ENCODE results near the gene GEMIN7. TPM values are rescaled to one million over a fixed set of nuclear protein-coding genes. Genes with fewer than 3 reads are reported as not detected.

Gene GEMIN7
- total RNA-seq, 3 donors from 2014 or later, result 21.3 to 35.1 (median 22.1) TPM

DNA sequence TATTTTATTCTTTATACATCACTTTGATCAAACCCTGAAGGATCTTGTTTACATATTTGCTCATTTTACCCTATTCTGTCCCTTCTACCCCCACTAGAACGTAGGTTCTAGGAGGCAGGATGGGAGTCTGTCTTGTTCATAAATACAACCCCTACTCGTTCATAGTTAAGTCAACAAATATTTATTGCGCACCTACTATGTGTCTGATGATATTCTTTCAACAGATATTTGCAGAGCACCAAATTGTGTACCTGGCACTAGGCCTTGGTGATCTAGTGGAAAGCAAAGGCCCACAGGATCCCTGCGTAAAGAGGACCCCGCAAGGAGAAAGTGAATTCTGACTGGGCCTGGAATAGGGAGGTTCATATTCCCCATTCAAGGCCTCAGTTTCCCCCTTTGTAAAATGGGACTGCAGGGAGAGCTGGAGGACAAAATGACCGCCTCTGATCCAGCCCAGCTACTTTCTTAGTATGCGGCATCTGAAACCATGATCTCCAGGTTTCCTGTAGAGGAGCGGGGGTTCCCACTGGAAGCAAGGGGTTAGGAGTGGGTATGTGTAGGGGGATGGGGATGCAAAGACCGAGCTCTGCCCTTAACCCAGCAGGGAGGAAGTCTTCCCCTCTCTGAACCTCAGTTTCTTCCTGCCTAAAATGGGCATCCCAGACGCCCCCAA, 534 bp upstream of the GEMIN7 start:
- intact Hi-C loops (cut with DNase I; ENCODE audit: low total_unique reads), result no loop called here
- TF ChIP-seq, protein P1, sequence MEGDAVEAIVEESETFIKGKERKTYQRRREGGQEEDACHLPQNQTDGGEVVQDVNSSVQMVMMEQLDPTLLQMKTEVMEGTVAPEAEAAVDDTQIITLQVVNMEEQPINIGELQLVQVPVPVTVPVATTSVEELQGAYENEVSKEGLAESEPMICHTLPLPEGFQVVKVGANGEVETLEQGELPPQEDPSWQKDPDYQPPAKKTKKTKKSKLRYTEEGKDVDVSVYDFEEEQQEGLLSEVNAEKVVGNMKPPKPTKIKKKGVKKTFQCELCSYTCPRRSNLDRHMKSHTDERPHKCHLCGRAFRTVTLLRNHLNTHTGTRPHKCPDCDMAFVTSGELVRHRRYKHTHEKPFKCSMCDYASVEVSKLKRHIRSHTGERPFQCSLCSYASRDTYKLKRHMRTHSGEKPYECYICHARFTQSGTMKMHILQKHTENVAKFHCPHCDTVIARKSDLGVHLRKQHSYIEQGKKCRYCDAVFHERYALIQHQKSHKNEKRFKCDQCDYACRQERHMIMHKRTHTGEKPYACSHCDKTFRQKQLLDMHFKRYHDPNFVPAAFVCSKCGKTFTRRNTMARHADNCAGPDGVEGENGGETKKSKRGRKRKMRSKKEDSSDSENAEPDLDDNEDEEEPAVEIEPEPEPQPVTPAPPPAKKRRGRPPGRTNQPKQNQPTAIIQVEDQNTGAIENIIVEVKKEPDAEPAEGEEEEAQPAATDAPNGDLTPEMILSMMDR (IDR thresholded peaks at IDR 0.05), result no peak
- TF ChIP-seq POLR2A (IDR thresholded peaks at IDR 0.05), result no peak
- no peak for TF ChIP-seq POLR2AphosphoS5 (IDR thresholded peaks at IDR 0.05)
- no peaks in the 10 kb centered on the region for H3K9me3 ChIP-seq
- H3K4me1 ChIP-seq, result peaks cover 0 to 5% of the 10 kb centered on the region in 2 donors
- DNase-seq (ENCODE audit: low spot score in 2 of 2), result no peak
- H3K27me3 ChIP-seq, result no peaks in the 10 kb centered on the region
- H3K4me3 ChIP-seq, result peak overlapping the region; percentile 76 to 91 (median 77)
- H3K36me3 ChIP-seq, result no peaks in the 10 kb centered on the region
- peak overlapping the region; percentile 57 to 78 for H3K27ac ChIP-seq

DNA sequence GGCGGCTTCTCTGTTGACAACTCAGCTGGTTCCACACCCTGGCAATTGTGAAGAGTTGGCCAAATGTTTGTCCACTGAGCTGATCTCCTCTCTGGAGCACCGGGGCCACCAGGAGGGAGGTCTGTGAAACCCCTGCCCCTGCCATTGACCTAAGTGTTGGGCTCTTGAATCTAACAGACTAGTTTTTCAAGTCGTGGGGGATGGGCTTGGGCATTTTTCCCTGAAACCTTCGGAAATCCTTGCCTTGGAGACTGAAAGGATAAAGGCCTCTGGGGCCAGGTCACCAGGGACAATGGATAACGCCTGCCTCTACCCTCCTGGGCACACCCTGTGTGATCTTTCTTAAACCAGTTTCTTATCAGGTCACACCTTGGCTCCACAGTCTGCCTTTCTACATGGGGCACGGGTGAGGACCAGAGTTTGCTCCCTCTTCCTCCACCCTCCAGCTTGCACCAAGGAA, 881 bp downstream of the GEMIN7 start:
- peaks cover 0 to 5% of the 10 kb centered on the region in 2 donors for H3K4me1 ChIP-seq
- H3K9me3 ChIP-seq, result no peaks in the 10 kb centered on the region
- peak overlapping the region; percentile 57 to 78 for H3K27ac ChIP-seq
- TF ChIP-seq POLR2AphosphoS5 (IDR thresholded peaks at IDR 0.05) (no peak), POLR2A (IDR thresholded peaks at IDR 0.05) (no peak)
- TF ChIP-seq, protein P1 (IDR thresholded peaks at IDR 0.05), result no peak
- H3K27me3 ChIP-seq, result no peaks in the 10 kb centered on the region
- peak overlapping the region; percentile 76 to 91 (median 77) for H3K4me3 ChIP-seq
- intact Hi-C loops (cut with DNase I; ENCODE audit: low total_unique reads), result no loop called here
- DNase-seq (ENCODE audit: low spot score in 2 of 2), result no peak
- H3K36me3 ChIP-seq, result no peaks in the 10 kb centered on the region

DNA sequence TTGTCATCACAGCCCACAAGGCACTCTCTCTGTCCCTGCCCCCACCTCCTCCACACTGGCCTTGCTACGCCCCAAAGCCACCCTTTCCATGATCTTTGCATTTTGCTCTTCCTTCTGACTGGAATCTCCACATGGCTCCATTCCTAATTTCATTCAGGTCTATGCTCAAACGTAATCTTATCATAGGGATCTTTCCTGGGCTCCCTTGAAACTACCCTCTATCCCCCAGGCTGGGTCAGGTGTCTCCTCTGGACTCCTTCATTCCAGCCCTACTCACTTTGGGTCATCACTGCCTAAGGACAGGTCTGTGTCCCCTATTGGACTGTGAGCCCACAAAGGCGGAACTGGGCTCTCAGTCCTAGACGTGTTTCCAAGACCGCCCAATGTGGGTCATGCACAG, 3.1 kb downstream of the GEMIN7 start:
- Histone ChIP-seq H3K9me3 (no peaks in the 10 kb centered on the region), H3K4me3 (no peak overlapping the region), H3K27ac (no peak overlapping the region), H3K4me1 (peaks cover 0 to under 1% of the 10 kb centered on the region in 2 donors), H3K27me3 (no peaks in the 10 kb centered on the region), H3K36me3 (no peaks in the 10 kb centered on the region)
- intact Hi-C loops (cut with DNase I; ENCODE audit: low total_unique reads), result no loop called here
- no peak for DNase-seq (ENCODE audit: low spot score in 2 of 2)
- TF ChIP-seq POLR2AphosphoS5 (IDR thresholded peaks at IDR 0.05) (no peak), POLR2A (IDR thresholded peaks at IDR 0.05) (no peak)
- TF ChIP-seq, protein P1 (IDR thresholded peaks at IDR 0.05), result no peak

DNA sequence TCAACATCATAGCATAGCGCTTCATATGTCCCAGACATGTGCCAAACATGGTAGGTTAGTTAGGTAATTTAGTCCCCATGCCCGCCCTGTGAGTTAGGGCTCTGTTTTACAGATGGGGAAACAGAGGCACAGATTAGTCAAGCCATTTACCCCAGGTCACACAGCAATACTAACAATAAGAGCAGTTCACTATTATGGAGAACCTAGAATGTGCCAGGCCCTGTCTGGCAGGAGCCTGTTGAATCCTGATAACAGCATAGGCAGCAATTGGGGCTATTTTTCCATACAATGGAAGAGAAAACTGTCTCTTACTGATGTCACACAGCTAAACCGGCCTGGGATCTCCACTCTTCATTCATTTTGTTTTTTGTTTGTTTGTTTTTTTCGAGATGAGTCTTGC, 7.4 kb downstream of the GEMIN7 start:
- TF ChIP-seq POLR2AphosphoS5 (IDR thresholded peaks at IDR 0.05) (no peak), POLR2A (IDR thresholded peaks at IDR 0.05) (no peak)
- TF ChIP-seq, protein P1 (IDR thresholded peaks at IDR 0.05), result no peak
- H3K36me3 ChIP-seq, result no peaks in the 10 kb centered on the region
- intact Hi-C loops (cut with DNase I; ENCODE audit: low total_unique reads), result no loop called here
- H3K27me3 ChIP-seq, result no peaks in the 10 kb centered on the region
- H3K4me1 ChIP-seq, result peaks cover 0 to 5% of the 10 kb centered on the region in 2 donors
- H3K27ac ChIP-seq, result no peak overlapping the region
- H3K9me3 ChIP-seq, result no peaks in the 10 kb centered on the region
- no peak overlapping the region for H3K4me3 ChIP-seq
- no peak for DNase-seq (ENCODE audit: low spot score in 2 of 2)

DNA sequence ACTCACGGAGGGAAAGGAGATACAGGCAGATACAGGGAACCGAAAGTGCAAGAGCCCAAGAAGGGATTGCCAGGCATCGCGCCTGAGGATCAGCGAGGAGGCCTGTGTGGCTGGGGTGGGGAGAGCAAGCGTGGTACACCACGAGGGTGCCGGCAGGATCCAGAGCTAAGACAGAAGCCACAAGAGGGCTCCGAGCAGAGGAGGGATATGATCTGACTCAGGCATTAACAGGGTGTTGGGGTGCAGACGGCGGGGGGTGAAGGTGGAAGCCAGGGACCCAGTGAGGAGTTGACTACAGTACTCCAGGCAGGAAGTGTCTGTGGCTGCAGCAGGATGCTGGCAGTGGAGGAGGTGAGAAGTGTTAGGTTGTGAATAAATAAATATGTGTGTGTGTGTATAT, 8.5 kb downstream of the GEMIN7 start:
- no peak for DNase-seq (ENCODE audit: low spot score in 2 of 2)
- Histone ChIP-seq H3K4me1 (peaks cover 0 to 5% of the 10 kb centered on the region in 2 donors), H3K27me3 (no peaks in the 10 kb centered on the region), H3K4me3 (no peak overlapping the region), H3K36me3 (no peaks in the 10 kb centered on the region), H3K9me3 (no peaks in the 10 kb centered on the region), H3K27ac (no peak overlapping the region)
- intact Hi-C loops (cut with DNase I; ENCODE audit: low total_unique reads), result no loop called here
- TF ChIP-seq, protein P1 (IDR thresholded peaks at IDR 0.05), result no peak
- no peak for TF ChIP-seq POLR2A (IDR thresholded peaks at IDR 0.05)
- TF ChIP-seq POLR2AphosphoS5 (IDR thresholded peaks at IDR 0.05), result no peak

Measured in breast epithelium (tissue), 4 donors.